ENCODE results near the gene VPS39.
"Not testable (repeated sequence)": the region's sequence is repeated elsewhere in the genome, so short reads cannot be mapped to it uniquely, and the experiment has no call there.

VPS39 gene, protein sequence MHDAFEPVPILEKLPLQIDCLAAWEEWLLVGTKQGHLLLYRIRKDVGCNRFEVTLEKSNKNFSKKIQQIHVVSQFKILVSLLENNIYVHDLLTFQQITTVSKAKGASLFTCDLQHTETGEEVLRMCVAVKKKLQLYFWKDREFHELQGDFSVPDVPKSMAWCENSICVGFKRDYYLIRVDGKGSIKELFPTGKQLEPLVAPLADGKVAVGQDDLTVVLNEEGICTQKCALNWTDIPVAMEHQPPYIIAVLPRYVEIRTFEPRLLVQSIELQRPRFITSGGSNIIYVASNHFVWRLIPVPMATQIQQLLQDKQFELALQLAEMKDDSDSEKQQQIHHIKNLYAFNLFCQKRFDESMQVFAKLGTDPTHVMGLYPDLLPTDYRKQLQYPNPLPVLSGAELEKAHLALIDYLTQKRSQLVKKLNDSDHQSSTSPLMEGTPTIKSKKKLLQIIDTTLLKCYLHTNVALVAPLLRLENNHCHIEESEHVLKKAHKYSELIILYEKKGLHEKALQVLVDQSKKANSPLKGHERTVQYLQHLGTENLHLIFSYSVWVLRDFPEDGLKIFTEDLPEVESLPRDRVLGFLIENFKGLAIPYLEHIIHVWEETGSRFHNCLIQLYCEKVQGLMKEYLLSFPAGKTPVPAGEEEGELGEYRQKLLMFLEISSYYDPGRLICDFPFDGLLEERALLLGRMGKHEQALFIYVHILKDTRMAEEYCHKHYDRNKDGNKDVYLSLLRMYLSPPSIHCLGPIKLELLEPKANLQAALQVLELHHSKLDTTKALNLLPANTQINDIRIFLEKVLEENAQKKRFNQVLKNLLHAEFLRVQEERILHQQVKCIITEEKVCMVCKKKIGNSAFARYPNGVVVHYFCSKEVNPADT

DNA sequence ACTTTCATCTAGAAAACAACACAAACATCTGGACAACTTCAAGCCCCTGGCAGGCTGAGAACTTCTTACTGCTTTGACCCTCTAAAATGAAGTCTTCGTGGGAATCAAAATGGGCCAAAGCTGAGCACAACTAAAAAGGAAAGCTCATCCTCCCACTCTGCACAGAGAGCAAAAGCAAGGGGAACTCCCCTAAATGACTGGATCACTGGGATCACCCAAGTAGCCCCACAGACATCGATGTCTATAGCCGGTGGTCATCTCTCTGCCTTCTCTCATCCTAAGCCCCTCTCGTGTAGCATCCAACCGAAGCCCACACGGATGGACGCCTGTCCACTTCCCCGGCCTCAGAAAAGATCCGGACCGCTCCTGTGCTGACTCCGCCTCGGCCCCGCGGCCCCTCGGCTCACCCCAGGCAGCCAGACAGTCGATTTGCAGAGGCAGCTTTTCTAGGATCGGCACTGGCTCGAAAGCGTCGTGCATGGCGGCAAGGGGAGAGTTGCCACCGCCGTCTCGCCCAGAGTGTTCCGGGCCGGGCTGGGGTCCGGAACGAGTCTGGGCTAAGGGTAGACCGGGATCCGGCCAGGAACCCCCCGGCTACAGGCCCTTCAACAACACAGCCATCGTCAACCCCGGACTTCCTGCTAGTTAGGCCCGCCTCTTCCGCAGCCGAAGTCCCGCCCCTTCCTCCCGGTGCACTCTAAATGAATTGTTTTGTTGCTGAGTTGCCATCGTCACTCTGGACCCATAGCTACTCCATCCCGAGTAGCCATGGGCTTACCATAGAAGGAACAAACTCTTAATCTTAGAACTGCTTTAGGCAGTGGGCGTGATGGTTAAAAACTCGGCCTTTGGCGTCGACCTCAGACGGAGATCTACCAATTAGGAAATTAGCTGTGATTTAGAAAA is at the start of gene VPS39:
VPS39 (minus strand) TSS at position 631 of the 906 bp plus-strand sequence; CDS start at position 480, 151 bp downstream.
- Histone ChIP-seq H3K36me3 (ENCODE audit: control insufficient read depth, insufficient read depth, low read length) (peaks cover 31% of the 10 kb centered on the region), H3K4me3 (ENCODE audit: low read depth, low read length) (peak within 1 kb of the TSS; percentile 85), H3K4me1 (ENCODE audit: control insufficient read depth, insufficient read depth, low read length) (0 out of 2 replicates have a peak, but pooled peaks cover 3% of the 10 kb centered on the region)

DNA sequence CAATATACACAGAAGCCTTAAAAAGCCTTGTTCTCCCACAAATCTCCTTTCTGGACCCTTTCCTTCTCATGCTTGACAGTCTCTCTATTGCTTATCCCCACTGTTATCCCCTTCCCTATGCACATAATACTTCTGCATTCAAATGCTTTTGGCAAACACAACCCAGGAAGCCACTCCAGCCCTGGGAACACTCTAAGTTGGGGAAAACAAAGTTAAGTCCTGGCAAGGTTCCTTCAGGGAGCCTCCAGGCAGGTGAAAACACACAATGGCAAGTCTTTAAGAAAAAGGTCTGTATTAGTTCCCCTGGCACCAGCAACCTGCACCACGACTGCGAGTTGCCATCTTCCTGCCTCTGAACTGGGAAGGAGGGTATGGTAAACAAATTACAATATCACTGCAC is 45.2 kb upstream of the VPS39 start:
- no peak overlapping the region for H3K4me3 ChIP-seq (ENCODE audit: low read depth, low read length)
- no peak overlapping the region for H3K9ac ChIP-seq (ENCODE audit: low read depth, low read length)
- H3K9me3 ChIP-seq (ENCODE audit: control insufficient read depth, insufficient read depth, low read length) = peaks cover 37% of the 10 kb centered on the region
- no peaks in the 10 kb centered on the region for H3K27me3 ChIP-seq (ENCODE audit: control insufficient read depth, insufficient read depth, low read length)
- no peak overlapping the region for H3K27ac ChIP-seq (ENCODE audit: low read depth, low read length)
- H3K36me3 ChIP-seq (ENCODE audit: control insufficient read depth, insufficient read depth, low read length) = peaks cover 56% of the 10 kb centered on the region
- no peaks in the 10 kb centered on the region for H3K4me1 ChIP-seq (ENCODE audit: control insufficient read depth, insufficient read depth, low read length)

More for the DNA sequence above, at the start of gene VPS39:
- Histone ChIP-seq H3K9me3 (ENCODE audit: control insufficient read depth, insufficient read depth, low read length) (no peaks in the 10 kb centered on the region), H3K9ac (ENCODE audit: low read depth, low read length) (peak within 1 kb of the TSS; percentile 66), H3K27ac (ENCODE audit: low read depth, low read length) (peak within 1 kb of the TSS; percentile 74), H3K27me3 (ENCODE audit: control insufficient read depth, insufficient read depth, low read length) (no peaks in the 10 kb centered on the region)

DNA sequence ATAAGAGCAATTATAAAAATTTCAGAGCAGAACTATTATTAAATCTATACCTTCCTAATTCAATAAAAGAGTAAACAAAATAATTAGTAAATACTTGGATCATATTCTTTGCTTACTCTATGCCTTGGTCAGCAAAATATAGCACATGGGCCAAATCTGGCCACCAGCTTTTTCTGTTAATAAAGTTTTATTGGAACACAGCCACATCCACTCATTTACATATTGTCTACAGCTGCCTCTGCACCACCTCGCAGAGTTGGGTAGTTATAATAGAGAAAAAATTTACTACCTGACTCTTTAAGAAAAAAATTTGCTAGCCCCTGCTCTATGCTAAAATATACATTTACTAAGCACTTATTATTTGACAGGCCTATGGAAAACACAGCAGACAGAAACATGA is 32.7 kb upstream of the VPS39 start:
- peaks cover 56% of the 10 kb centered on the region for H3K36me3 ChIP-seq (ENCODE audit: control insufficient read depth, insufficient read depth, low read length)
- H3K9ac ChIP-seq (ENCODE audit: low read depth, low read length) = no peak overlapping the region
- H3K27ac ChIP-seq (ENCODE audit: low read depth, low read length) = no peak overlapping the region
- no peaks in the 10 kb centered on the region for H3K9me3 ChIP-seq (ENCODE audit: control insufficient read depth, insufficient read depth, low read length)
- no peaks in the 10 kb centered on the region for H3K27me3 ChIP-seq (ENCODE audit: control insufficient read depth, insufficient read depth, low read length)
- no peak overlapping the region for H3K4me3 ChIP-seq (ENCODE audit: low read depth, low read length)
- no peaks in the 10 kb centered on the region for H3K4me1 ChIP-seq (ENCODE audit: control insufficient read depth, insufficient read depth, low read length)

DNA sequence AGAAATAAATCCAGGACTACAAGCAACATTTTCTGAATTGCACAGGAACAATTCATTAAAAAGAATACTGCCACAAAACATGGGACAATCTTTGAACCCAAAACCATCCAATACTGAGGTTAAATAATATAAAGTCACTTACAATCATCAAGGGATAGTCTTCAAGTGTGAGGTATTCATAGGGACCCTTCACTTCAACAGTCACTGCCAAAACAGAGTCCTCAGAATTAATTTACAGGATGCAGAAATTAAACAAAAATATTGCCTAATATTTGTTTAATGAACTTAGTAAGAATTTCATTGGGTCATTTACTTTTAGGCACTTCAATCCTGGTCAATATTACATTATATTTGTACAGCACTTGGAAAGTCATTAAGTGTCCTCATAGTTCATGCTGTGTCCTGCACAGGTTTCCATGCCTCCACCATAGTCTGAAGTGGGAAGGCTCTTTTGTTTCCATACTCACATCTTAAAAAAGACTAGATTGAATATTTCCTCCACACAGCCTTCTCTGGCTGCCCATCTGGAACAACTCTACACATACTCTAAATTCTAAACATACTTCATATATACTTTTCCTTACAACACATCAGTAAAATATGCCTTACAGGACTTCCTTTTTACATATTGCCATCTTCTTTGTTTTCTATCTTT is 31.6 kb upstream of the VPS39 start:
- Histone ChIP-seq H3K4me1 (ENCODE audit: control insufficient read depth, insufficient read depth, low read length) (no peaks in the 10 kb centered on the region), H3K36me3 (ENCODE audit: control insufficient read depth, insufficient read depth, low read length) (peaks cover 65% of the 10 kb centered on the region), H3K9ac (ENCODE audit: low read depth, low read length) (no peak overlapping the region), H3K27ac (ENCODE audit: low read depth, low read length) (no peak overlapping the region), H3K9me3 (ENCODE audit: control insufficient read depth, insufficient read depth, low read length) (no peaks in the 10 kb centered on the region), H3K27me3 (ENCODE audit: control insufficient read depth, insufficient read depth, low read length) (no peaks in the 10 kb centered on the region), H3K4me3 (ENCODE audit: low read depth, low read length) (no peak overlapping the region)

DNA sequence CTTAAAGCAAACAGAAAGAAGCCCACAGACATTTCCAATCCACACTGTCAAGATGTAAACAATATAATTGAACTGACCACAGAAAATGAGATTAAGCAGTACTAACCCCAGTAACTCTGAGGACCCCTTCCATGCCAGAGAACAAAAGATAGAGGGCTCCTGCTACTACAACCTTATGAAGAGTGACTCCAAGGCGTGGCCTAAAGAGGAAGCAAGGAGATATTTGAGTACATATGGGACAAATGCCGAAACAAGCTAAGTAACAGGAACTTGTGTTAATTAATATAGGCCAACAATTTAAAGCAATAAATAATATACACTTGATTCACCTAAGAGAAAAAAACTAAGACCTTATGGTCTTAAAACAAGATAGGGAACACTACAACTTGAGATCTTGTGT is 25.0 kb upstream of the VPS39 start:
- Histone ChIP-seq H3K9ac (ENCODE audit: low read depth, low read length) (no peak overlapping the region), H3K27me3 (ENCODE audit: control insufficient read depth, insufficient read depth, low read length) (no peaks in the 10 kb centered on the region), H3K4me1 (ENCODE audit: control insufficient read depth, insufficient read depth, low read length) (no peaks in the 10 kb centered on the region), H3K36me3 (ENCODE audit: control insufficient read depth, insufficient read depth, low read length) (peaks cover 88% of the 10 kb centered on the region), H3K9me3 (ENCODE audit: control insufficient read depth, insufficient read depth, low read length) (no peaks in the 10 kb centered on the region), H3K4me3 (ENCODE audit: low read depth, low read length) (no peak overlapping the region), H3K27ac (ENCODE audit: low read depth, low read length) (no peak overlapping the region)

DNA sequence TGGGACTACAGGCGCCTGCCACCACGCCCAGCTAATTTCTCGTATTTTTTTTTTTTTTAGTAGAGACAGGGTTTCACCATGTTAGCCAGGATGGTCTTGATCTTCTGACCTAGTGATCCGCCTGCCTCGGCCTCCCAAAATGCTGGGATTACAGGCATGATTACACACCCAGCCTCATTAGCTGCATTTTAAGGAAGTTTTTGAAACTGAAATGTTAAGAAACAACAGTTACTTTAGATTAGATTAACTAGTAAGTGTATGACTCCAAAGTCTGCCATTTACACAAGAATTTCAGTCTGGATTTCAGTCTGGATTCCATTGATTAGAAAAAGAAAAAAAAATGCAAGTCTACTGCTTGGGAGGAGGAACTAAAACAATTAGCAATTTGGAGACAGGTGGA is 24.5 kb upstream of the VPS39 start:
- Histone ChIP-seq H3K27me3 (ENCODE audit: control insufficient read depth, insufficient read depth, low read length) (no peaks in the 10 kb centered on the region), H3K36me3 (ENCODE audit: control insufficient read depth, insufficient read depth, low read length) (peaks cover 88% of the 10 kb centered on the region), H3K4me1 (ENCODE audit: control insufficient read depth, insufficient read depth, low read length) (no peaks in the 10 kb centered on the region), H3K4me3 (ENCODE audit: low read depth, low read length) (no peak overlapping the region), H3K9me3 (ENCODE audit: control insufficient read depth, insufficient read depth, low read length) (no peaks in the 10 kb centered on the region), H3K27ac (ENCODE audit: low read depth, low read length) (no peak overlapping the region), H3K9ac (ENCODE audit: low read depth, low read length) (no peak overlapping the region)

DNA sequence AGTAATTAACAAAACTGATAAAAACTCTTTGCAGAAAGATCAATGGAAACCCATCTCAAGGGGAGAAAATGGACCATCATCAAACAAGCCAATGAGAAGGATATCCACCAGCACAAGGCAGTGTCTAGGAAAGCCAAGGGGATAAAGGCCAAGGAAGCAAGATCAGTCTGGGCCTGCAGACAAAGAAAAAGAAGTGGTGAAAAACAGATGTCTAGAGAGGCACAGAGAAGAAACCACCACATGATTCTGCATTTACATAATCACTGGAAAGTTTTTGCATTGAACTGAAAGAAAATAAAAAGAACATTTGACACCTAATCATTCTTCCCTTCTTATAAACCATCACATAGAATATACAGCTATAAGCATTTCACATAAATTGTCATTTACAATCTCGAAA is 23.0 kb upstream of the VPS39 start:
- H3K4me3 ChIP-seq (ENCODE audit: low read depth, low read length) = no peak overlapping the region

DNA sequence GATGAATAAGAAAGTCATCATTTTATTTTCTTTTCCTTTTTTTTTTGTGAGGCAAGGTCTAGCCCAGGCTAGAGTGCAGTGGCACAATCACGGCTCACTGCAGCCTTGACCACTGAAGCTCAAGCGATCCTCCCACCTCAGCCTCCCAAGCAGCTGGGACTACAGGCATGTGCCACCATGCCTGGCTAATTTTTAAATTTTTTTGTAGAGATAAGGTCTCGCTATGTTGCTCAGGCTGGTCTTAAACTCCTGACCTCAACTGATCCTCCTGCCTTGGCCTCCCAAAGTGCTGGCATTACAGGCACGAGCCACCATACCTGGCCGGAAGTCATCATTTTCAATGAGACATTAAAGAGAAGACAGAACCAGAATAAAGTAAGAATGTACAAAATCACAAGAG is 20.9 kb upstream of the VPS39 start:
- not testable (repeated sequence) for H3K9ac ChIP-seq (ENCODE audit: low read depth, low read length); H3K27ac ChIP-seq (ENCODE audit: low read depth, low read length); H3K4me3 ChIP-seq (ENCODE audit: low read depth, low read length); H3K9me3 ChIP-seq (ENCODE audit: control insufficient read depth, insufficient read depth, low read length); H3K4me1 ChIP-seq (ENCODE audit: control insufficient read depth, insufficient read depth, low read length); H3K27me3 ChIP-seq (ENCODE audit: control insufficient read depth, insufficient read depth, low read length)
- H3K36me3 ChIP-seq (ENCODE audit: control insufficient read depth, insufficient read depth, low read length) = peaks cover 91% of the 10 kb centered on the region

More for the DNA sequence above, 23.0 kb upstream of the VPS39 start:
- Histone ChIP-seq H3K9me3 (ENCODE audit: control insufficient read depth, insufficient read depth, low read length) (no peaks in the 10 kb centered on the region), H3K27me3 (ENCODE audit: control insufficient read depth, insufficient read depth, low read length) (no peaks in the 10 kb centered on the region), H3K9ac (ENCODE audit: low read depth, low read length) (no peak overlapping the region), H3K27ac (ENCODE audit: low read depth, low read length) (no peak overlapping the region), H3K4me1 (ENCODE audit: control insufficient read depth, insufficient read depth, low read length) (no peaks in the 10 kb centered on the region), H3K36me3 (ENCODE audit: control insufficient read depth, insufficient read depth, low read length) (peaks cover 88% of the 10 kb centered on the region)

DNA sequence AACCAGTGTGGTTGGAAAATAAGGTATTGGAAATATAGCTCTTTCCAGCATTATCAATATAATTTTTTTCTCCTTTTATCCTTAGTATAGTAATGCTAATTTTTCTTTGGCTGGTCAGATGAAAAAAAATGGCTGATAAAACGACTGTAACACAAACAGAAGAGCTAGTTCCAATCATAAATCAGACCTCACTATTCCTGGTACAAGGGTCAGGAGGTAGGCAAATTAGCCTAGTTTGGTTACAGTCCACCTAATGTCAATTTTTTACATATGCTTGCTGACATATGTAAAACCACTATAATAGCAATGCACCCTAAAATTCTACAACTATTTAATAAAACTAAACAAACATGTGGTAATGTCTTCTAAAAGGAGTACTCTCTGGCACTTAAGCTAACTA is 19.9 kb upstream of the VPS39 start:
- no peak overlapping the region for H3K9ac ChIP-seq (ENCODE audit: low read depth, low read length)
- no peaks in the 10 kb centered on the region for H3K27me3 ChIP-seq (ENCODE audit: control insufficient read depth, insufficient read depth, low read length)
- H3K27ac ChIP-seq (ENCODE audit: low read depth, low read length) = no peak overlapping the region
- no peak overlapping the region for H3K4me3 ChIP-seq (ENCODE audit: low read depth, low read length)
- H3K36me3 ChIP-seq (ENCODE audit: control insufficient read depth, insufficient read depth, low read length) = peaks cover 94% of the 10 kb centered on the region
- H3K9me3 ChIP-seq (ENCODE audit: control insufficient read depth, insufficient read depth, low read length) = no peaks in the 10 kb centered on the region
- H3K4me1 ChIP-seq (ENCODE audit: control insufficient read depth, insufficient read depth, low read length) = no peaks in the 10 kb centered on the region

DNA sequence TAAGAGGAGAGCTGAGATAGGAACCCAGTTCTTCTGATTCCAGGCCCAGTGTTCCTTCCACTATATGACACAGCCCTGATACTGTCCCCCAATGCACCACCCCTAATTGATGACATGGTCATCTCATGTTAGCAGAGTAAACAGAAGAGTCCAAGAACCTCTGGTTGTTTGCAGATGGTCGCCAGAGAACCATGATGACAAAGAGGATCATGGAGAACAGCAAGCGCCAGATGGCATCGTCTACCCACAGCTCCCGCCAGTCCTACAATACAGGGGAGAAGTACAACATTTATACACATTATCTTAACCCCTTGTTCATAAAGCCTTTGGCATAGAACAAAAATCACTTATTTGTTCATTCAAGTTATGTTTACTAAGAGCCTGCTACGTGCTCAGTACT is 18.5 kb upstream of the VPS39 start:
- peaks cover 88% of the 10 kb centered on the region for H3K36me3 ChIP-seq (ENCODE audit: control insufficient read depth, insufficient read depth, low read length)
- H3K4me3 ChIP-seq (ENCODE audit: low read depth, low read length) = no peak overlapping the region
- no peaks in the 10 kb centered on the region for H3K9me3 ChIP-seq (ENCODE audit: control insufficient read depth, insufficient read depth, low read length)
- H3K27ac ChIP-seq (ENCODE audit: low read depth, low read length) = no peak overlapping the region
- H3K27me3 ChIP-seq (ENCODE audit: control insufficient read depth, insufficient read depth, low read length) = no peaks in the 10 kb centered on the region
- no peaks in the 10 kb centered on the region for H3K4me1 ChIP-seq (ENCODE audit: control insufficient read depth, insufficient read depth, low read length)
- no peak overlapping the region for H3K9ac ChIP-seq (ENCODE audit: low read depth, low read length)
